ENCODE data around the gene VBP1. TPM values are rescaled to one million over a fixed set of nuclear protein-coding genes. Genes with fewer than 3 reads are reported as not detected.

VBP1 gene, protein sequence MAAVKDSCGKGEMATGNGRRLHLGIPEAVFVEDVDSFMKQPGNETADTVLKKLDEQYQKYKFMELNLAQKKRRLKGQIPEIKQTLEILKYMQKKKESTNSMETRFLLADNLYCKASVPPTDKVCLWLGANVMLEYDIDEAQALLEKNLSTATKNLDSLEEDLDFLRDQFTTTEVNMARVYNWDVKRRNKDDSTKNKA
- 39.4 and 43.6 TPM in 2 replicates for total RNA-seq

DNA sequence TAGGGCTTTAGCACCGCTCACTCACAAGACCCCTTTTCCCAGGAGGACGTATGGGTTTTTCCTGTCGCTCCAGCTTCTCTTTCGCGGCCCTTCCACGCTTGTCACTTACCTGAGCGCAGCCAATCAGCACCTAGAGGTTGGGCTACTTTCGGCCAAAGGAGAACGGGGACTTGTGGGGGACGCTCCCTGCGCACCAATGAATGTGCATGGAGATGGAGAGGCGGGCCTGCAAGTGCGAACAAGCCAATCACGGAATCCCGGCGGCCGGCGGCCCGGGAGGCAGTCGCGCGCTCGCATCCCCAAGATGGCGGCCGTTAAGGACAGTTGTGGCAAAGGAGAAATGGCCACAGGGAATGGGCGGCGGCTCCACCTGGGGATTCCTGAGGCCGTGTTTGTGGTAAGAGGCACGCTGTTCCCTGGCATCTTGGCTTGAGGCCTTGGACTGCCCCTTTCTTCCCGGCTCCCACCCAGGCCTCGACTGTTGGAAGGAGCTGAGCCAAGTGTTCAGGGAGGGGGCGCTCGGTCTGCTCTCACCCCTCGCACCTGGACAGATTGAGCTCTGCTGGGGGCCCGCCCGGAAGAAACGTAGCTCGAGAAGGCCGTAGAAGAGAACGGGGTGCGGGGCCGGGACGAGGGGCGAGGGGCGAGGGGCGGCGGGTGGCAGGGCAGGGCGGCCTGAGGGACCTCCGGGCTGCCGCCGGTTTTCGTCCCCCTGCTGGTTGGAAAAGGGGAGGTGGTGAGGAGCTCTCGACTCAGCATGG is at the start of gene VBP1:
Gene VBP1, plus strand, starts transcription at position 282 of the 761 bp plus-strand sequence. Its CDS starts 23 bp downstream, at position 305.
- peaks cover 36% of the 10 kb centered on the region for H3K79me2 ChIP-seq (ENCODE audit: insufficient read depth, low read length)
- peak within 1 kb of the TSS; percentile 89 for H3K4me2 ChIP-seq (ENCODE audit: insufficient read depth, low read length)
- H3K9me3 ChIP-seq (ENCODE audit: low read depth, low read length) = no peaks in the 10 kb centered on the region
- no peaks in the 10 kb centered on the region for H3K27me3 ChIP-seq (ENCODE audit: insufficient read depth, low read length)
- peaks cover 6% of the 10 kb centered on the region for H3K4me1 ChIP-seq (ENCODE audit: insufficient read depth, low read length)
- H3K36me3 ChIP-seq (ENCODE audit: insufficient read depth, low read length) = peaks cover 6% of the 10 kb centered on the region
- H2AFZ ChIP-seq (ENCODE audit: low read length) = peak within 1 kb of the TSS; percentile 99
- H3K4me3 ChIP-seq (ENCODE audit: insufficient read depth, low read length) = peak within 1 kb of the TSS; percentile 86
- peak; percentile 97 for DNase-seq (ENCODE audit: insufficient read length, low spot score, missing footprints)
- peak within 1 kb of the TSS; percentile 74 for H3K27ac ChIP-seq (ENCODE audit: low read depth, low read length)
- TF ChIP-seq, protein P1, sequence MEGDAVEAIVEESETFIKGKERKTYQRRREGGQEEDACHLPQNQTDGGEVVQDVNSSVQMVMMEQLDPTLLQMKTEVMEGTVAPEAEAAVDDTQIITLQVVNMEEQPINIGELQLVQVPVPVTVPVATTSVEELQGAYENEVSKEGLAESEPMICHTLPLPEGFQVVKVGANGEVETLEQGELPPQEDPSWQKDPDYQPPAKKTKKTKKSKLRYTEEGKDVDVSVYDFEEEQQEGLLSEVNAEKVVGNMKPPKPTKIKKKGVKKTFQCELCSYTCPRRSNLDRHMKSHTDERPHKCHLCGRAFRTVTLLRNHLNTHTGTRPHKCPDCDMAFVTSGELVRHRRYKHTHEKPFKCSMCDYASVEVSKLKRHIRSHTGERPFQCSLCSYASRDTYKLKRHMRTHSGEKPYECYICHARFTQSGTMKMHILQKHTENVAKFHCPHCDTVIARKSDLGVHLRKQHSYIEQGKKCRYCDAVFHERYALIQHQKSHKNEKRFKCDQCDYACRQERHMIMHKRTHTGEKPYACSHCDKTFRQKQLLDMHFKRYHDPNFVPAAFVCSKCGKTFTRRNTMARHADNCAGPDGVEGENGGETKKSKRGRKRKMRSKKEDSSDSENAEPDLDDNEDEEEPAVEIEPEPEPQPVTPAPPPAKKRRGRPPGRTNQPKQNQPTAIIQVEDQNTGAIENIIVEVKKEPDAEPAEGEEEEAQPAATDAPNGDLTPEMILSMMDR (IDR thresholded peaks at IDR 0.05; ENCODE audit: extremely low read depth, low read depth, low read length) = peak; percentile 34
- H4K20me1 ChIP-seq (ENCODE audit: insufficient read depth, low read length) = no peaks in the 10 kb centered on the region

DNA sequence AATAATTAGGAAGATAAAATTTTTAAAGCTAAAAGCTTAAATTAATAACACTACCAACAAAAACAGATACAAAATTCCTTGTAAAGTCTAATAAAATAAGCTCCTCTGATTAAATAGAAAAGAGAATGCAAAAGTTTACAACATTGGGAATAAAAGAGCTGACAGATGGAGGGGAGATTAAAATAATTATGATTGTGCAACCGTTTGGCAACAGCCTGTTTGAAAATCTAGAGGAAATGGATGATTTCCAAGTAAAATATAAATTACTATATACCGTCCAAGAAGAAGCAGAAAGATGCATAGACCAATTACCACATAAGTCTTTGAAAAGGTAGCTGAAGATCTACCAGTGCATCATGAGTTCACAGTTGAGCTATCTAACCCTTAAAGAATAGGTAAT is 46.4 kb upstream of the VBP1 start:
- Histone ChIP-seq H2AFZ (ENCODE audit: low read length) (no peak overlapping the region), H3K4me2 (ENCODE audit: insufficient read depth, low read length) (no peak overlapping the region), H4K20me1 (ENCODE audit: insufficient read depth, low read length) (no peaks in the 10 kb centered on the region), H3K9me3 (ENCODE audit: low read depth, low read length) (no peaks in the 10 kb centered on the region), H3K27ac (ENCODE audit: low read depth, low read length) (no peak overlapping the region), H3K79me2 (ENCODE audit: insufficient read depth, low read length) (no peaks in the 10 kb centered on the region), H3K4me3 (ENCODE audit: insufficient read depth, low read length) (no peak overlapping the region), H3K4me1 (ENCODE audit: insufficient read depth, low read length) (no peaks in the 10 kb centered on the region), H3K27me3 (ENCODE audit: insufficient read depth, low read length) (no peaks in the 10 kb centered on the region), H3K36me3 (ENCODE audit: insufficient read depth, low read length) (no peaks in the 10 kb centered on the region)
- TF ChIP-seq, protein P1 (IDR thresholded peaks at IDR 0.05; ENCODE audit: extremely low read depth, low read depth, low read length) = no peak
- DNase-seq (ENCODE audit: insufficient read length, low spot score, missing footprints) = no peak

DNA sequence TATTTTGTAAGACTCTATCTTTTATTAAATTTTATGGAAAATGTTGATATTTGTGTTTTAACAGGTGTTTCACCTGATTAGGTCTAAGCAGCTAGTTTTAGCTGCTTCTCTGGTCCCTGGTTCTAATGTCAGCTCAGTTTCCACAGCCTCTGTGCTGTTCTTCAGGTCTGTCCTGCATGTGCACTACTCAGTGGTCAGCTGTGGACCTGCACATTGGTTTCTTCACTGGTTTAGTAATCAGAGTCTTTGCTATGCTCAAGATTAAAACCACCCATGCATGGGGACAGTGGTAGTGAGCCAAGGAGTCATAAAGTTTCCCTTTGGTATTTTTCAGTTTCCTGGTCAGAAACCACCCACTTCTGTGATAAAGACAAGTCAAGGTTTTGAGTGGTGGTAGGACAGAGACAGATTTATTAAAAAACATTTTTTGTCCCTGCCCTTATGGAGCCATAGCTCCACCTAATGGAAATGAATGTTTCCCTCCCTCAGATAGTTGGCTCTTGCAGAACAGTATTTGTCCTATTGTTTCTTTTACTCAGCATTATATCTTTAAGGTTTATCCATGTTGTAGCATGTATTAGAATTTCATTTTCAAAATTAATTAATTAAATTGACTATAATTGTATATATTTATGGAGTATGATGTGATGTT is 36.8 kb upstream of the VBP1 start:
- Histone ChIP-seq H3K27ac (ENCODE audit: low read depth, low read length) (no peak overlapping the region), H3K79me2 (ENCODE audit: insufficient read depth, low read length) (no peaks in the 10 kb centered on the region), H3K4me3 (ENCODE audit: insufficient read depth, low read length) (no peak overlapping the region), H3K4me2 (ENCODE audit: insufficient read depth, low read length) (no peak overlapping the region), H4K20me1 (ENCODE audit: insufficient read depth, low read length) (no peaks in the 10 kb centered on the region), H3K9me3 (ENCODE audit: low read depth, low read length) (no peaks in the 10 kb centered on the region), H3K4me1 (ENCODE audit: insufficient read depth, low read length) (no peaks in the 10 kb centered on the region), H2AFZ (ENCODE audit: low read length) (no peak overlapping the region), H3K36me3 (ENCODE audit: insufficient read depth, low read length) (no peaks in the 10 kb centered on the region), H3K27me3 (ENCODE audit: insufficient read depth, low read length) (no peaks in the 10 kb centered on the region)
- TF ChIP-seq, protein P1 (IDR thresholded peaks at IDR 0.05; ENCODE audit: extremely low read depth, low read depth, low read length) = no peak
- DNase-seq (ENCODE audit: insufficient read length, low spot score, missing footprints) = no peak

DNA sequence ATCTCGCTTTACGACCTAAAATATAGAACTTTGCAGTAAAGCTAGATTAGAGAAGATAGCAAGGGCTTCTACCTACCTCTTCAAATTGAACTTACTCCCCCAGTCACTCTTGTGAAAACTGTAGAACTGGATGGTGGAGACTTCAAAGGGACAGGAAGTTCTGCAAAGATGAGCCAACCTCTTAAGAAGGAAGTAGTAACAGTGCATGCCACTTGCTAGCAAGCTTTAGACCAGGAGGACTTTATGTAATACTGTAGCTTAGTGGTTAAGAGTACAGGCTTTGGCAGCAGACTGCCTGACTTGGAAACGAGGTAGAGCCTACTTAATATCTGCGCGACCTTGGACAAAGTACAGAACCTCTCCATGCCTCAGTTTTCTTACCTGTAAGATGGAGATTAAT is 27.5 kb upstream of the VBP1 start:
- no peak overlapping the region for H3K4me3 ChIP-seq (ENCODE audit: insufficient read depth, low read length)
- no peak overlapping the region for H3K27ac ChIP-seq (ENCODE audit: low read depth, low read length)
- no peaks in the 10 kb centered on the region for H3K27me3 ChIP-seq (ENCODE audit: insufficient read depth, low read length)
- TF ChIP-seq, protein P1 (IDR thresholded peaks at IDR 0.05; ENCODE audit: extremely low read depth, low read depth, low read length) = no peak
- peaks cover 4% of the 10 kb centered on the region for H3K9me3 ChIP-seq (ENCODE audit: low read depth, low read length)
- DNase-seq (ENCODE audit: insufficient read length, low spot score, missing footprints) = no peak
- no peak overlapping the region for H2AFZ ChIP-seq (ENCODE audit: low read length)
- H3K79me2 ChIP-seq (ENCODE audit: insufficient read depth, low read length) = no peaks in the 10 kb centered on the region
- H3K36me3 ChIP-seq (ENCODE audit: insufficient read depth, low read length) = no peaks in the 10 kb centered on the region
- no peaks in the 10 kb centered on the region for H4K20me1 ChIP-seq (ENCODE audit: insufficient read depth, low read length)
- H3K4me1 ChIP-seq (ENCODE audit: insufficient read depth, low read length) = no peaks in the 10 kb centered on the region
- H3K4me2 ChIP-seq (ENCODE audit: insufficient read depth, low read length) = no peak overlapping the region
